ENCODE measurements around the gene FN3KRP. TPM values are rescaled to one million over a fixed set of nuclear protein-coding genes. Genes with fewer than 3 reads are reported as not detected.
"Not testable (repeated sequence)": the region's sequence is repeated elsewhere in the genome, so short reads cannot be mapped to it uniquely, and the experiment has no call there.

FN3KRP gene
- total RNA-seq, 1 experiment from 2014 or later = 32.0 TPM

- no peak for DNase-seq (ENCODE audit: low read depth)
Observed at GRCh38 chr17:82743344-82744219, 27.1 kb downstream of the FN3KRP start.

DNA sequence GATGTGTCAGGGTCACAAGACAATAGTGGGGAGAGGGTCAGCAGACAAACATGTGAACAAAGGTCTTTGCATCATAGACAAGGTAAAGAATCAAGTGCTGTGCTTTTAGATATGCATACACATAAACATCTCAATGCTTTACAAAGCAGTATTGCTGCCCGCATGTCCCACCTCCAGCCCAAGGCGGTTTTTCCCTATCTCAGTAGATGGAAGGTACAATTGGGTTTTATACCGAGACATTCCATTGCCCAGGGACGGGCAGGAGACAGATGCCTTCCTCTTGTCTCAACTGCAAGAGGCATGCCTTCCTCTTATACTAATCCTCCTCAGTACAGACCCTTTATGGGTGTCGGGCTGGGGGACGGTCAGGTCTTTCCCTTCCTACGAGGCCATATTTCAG is 28.2 kb downstream of the FN3KRP start:
- not testable (repeated sequence) for DNase-seq (ENCODE audit: low read depth)

- DNase-seq (ENCODE audit: low read depth) = no peak
Observed at GRCh38 chr17:82745524-82745923, 29.0 kb downstream of the FN3KRP start.

- DNase-seq (ENCODE audit: low read depth) = no peak
Observed at GRCh38 chr17:82748756-82749155, 32.2 kb downstream of the FN3KRP start.

DNA sequence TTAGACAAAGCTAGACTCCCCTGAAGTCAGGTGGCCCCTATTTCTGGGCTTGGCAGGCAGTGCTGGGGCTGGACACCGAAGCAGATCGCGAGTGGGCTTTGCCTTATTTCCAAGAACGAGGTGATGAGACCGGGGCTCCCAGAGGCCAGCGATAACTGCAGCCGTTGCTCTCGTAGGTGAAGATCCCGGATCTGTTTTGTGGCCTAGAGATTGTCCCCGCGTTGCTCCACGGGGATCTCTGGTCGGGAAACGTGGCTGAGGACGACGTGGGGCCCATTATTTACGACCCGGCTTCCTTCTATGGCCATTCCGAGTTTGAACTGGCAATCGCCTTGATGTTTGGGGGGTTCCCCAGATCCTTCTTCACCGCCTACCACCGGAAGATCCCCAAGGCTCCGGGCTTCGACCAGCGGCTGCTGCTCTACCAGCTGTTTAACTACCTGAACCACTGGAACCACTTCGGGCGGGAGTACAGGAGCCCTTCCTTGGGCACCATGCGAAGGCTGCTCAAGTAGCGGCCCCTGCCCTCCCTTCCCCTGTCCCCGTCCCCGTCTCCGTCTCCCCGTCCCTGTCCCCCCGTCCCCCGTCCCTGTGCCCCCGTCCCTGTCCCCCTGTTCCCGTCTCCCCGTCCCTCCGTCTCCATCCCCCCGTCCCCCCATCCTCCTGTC is 33.9 kb downstream of the FN3KRP start:
- DNase-seq (ENCODE audit: low read depth) = no peak

DNA sequence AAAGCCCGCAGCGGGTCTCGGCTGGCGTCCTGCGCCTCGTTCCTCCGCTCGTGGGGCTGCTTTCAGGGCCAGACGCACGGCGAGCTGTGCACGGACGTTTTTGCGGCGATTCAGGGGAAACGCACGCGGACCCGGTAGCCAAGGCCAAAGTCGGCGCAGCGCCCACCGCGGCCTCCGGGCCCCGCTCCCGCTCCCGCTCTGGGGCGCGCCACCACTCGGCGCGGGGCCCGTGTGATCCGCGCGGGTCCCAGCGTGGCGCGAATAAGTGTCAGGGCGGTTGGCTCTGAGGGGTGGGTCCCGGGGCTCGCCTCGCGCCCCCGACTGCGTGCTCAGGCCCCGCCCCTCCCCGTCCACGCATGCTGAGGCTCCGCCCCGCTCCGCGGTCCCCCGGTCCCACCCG is 34.7 kb downstream of the FN3KRP start:
- DNase-seq (ENCODE audit: low read depth) = no peak

- DNase-seq (ENCODE audit: low read depth) = peak; percentile 83
Observed at GRCh38 chr17:82751571-82752370, 35.3 kb downstream of the FN3KRP start, which contains the start of gene TBCD. Gene TBCD (plus strand): TSS chr17:82752065. CDS start chr17:82752194, 129 bp downstream.

GRCh38 chr17:82752371-82753200 is 36.1 kb downstream of the FN3KRP start:
- DNase-seq (ENCODE audit: low read depth) = no peak

- no peak for DNase-seq (ENCODE audit: low read depth)
Observed at GRCh38 chr17:82753201-82753464, 36.6 kb downstream of the FN3KRP start.

DNA sequence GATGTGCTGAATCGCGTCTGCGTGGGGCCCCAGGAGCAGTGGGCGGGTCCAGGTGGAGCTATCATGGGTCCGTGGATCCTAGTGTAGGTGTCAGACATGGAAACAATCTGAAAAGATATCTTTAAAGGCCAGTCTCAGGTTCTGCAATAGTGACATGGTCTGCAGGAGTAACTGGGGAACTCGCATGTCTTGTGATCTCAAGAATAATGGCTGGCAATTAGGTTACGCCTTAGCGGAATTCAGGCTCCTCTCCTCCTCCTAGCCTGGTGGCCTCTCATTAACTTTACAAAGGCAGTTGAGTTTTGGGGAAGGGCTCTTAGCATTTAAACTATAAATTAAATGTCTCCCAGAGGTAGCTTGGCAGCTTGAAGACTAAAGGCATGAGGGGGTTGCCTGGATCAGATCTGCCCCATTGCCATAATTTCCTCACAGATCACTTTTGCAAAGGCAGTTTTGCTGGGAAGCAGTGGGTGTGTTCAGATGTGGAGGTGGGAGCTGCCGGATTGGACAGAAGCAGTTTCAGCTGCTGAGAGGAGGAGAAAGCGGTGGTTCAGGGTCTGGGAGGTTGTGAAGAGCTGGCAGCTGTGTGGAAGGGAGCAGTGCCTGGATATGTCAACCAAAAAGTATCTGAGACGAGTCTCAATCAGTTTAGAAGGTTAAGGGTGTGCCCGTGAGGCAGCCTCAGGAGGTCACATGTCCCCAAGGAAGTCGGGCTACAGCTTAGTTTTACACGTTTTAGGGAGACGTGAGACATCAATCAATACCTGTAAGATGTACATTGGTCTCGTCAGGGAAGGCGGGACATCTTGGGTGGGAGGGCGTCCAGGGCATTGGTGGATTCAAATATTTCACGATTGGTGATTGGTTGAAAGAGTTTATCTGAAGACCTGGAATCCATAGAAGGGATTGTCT is 38.0 kb downstream of the FN3KRP start:
- no peak for DNase-seq (ENCODE audit: low read depth)

DNA sequence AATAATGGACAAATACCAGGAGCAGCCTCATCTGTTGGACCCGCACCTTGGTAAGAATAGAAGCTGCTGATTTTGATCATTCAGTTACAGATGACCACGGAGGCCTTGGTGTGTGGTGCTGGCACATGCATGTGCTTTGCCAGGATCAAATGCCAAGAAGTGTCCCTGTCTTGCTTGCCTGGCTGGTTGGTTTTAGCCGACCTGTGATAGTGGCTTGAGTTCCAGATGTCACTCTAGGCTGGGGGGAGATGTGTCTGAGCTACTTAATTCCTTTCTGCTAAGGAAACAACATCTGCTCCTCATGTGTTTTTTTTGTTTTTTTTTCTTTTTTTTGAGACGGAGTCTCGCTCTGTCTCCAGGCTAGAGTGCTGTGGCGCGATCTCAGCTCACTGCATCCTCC is 39.7 kb downstream of the FN3KRP start:
- no peak for DNase-seq (ENCODE audit: low read depth)

- no peak for DNase-seq (ENCODE audit: low read depth)
Observed at GRCh38 chr17:82765371-82765770, 48.9 kb downstream of the FN3KRP start.

GRCh38 chr17:82767041-82767754 is 50.7 kb downstream of the FN3KRP start:
- peak; percentile 24 for DNase-seq (ENCODE audit: low read depth)

- DNase-seq (ENCODE audit: low read depth) = no peak
Observed at GRCh38 chr17:82769041-82769440, 52.5 kb downstream of the FN3KRP start.

- DNase-seq (ENCODE audit: low read depth) = no peak
Observed at GRCh38 chr17:82772026-82772425, 55.5 kb downstream of the FN3KRP start.

GRCh38 chr17:82774456-82774855 is 58.0 kb downstream of the FN3KRP start:
- not testable (repeated sequence) for DNase-seq (ENCODE audit: low read depth)

DNA sequence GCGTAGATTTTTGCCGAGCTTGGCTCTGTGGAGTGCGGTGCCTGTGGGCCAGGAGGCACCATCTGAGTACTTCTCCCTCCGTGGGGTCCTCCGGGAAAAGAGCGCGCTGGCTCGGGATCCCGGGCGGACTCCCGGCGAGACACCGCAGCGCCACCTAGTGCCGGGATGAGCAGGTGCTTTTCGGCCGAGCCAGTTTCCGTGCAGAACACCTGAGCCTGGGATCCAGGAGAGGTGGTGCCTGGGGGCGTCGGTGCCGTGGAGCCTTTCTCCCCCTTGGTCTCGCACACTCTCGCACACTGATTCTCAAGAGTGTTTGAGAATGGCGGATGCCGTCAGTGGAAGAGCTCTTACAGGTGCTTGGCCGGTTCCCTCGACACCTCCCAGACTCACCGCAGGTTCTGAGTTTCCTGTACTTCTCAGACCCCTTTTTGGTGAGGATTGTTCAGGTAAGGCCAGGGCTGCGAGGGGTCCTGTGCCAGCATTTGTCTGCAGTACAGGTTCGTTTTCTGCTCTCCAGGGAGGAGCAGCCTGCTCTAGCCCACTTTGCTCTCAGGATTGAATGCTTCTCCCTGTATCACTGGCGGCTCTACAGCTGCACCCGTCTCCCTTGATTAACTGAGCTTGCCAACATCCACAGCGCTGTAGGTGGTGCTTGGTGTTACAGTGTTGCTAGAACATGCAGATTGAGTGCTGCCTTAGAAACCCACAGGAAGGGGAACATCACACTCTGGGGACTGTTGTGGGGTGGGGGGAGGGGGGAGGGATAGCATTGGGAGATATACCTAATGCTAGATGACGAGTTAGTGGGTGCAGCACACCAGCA is 58.7 kb downstream of the FN3KRP start:
- no peak for DNase-seq (ENCODE audit: low read depth)

DNA sequence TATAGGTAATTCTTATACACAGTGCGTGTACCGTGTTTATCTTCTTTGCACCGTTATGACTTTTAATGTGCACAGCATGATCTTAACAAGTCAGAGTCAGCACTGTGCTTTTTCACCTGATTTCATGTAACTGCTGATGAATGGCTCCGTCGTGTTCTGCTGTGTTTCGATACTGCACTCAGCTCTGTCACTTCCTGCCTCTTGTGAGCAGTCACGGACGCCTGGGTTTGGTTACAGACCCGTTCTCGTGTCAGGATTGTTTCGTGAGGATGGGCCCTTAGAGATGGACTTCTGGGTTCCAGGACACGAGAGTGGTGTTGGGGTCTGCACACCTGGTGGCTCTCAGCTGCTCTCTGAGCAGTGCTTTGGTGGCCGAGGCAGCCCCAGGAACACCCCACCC is 59.9 kb downstream of the FN3KRP start:
- DNase-seq (ENCODE audit: low read depth) = no peak

All from HT1080 (cell line).